ENCODE data around the gene C12orf76. TPM values are rescaled to one million over a fixed set of nuclear protein-coding genes. Genes with fewer than 3 reads are reported as not detected.
A peak's percentile ranks its signal among the peaks of the same experiment; 100 is the strongest.

Gene C12orf76
- total RNA-seq, 1 experiment from 2014 or later = 8.3 TPM

DNA sequence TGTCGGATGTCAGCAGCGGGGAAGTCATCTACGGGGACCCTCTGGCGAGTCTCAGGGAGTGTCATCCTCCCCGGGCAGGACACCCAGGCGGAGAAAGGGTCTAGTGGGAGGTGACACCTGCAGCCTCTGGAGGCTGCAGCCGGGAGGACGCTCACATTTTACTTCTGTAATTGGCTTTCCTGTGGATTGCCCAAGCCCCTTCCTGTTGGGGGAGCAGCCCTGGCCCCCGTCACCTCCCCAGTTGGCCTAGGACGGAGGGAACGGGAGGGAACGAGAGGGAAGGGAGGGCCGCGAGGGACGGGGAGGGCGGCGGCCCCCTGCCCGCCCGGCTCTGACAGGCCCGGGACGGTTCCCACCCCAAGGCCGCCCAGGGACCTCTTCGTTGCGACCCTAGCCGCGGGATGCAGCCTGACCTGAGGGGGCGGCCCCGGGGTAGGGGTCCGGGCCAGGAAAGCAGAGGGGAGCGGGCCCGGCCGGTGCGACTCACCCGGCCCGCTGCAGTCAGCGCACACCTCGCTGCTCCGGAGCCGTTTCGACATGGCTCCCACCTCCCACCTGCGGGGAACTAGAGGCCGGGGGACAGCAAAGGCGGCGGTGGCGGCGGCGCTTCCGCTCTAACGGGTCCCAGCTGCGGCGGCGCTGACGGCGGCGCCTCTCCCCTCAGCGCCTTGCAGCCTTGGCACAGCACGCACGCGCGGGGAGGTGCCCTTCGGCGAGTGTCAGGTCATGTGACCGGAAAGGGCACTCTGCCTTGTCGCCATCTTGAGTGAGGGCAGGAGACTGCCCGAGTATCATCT lies 52.4 kb downstream of the C12orf76 start, which contains the start of gene GIT2:
GIT2 (minus strand) TSS at position 683 of the 797 bp plus-strand sequence; CDS start at position 539, 144 bp downstream.
- peak; percentile 87 for DNase-seq (ENCODE audit: low spot score)

DNA sequence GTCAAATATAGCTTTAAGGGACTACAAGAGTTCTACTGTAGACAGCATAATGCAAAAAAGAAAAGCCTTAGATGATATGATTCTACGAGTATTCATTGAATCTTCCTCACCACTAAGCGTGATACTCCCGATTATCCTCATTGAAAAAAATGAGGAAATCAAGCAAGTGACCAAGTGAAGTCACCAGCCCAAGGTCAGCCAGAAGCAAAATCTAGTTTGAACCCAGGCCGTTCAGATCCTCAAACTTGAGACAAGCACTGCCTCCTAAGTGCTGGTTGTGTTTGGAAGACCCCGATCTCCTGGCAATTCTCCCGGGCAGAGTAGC lies 53.0 kb downstream of the C12orf76 start:
- peak; percentile 23 for DNase-seq (ENCODE audit: low spot score)

DNA sequence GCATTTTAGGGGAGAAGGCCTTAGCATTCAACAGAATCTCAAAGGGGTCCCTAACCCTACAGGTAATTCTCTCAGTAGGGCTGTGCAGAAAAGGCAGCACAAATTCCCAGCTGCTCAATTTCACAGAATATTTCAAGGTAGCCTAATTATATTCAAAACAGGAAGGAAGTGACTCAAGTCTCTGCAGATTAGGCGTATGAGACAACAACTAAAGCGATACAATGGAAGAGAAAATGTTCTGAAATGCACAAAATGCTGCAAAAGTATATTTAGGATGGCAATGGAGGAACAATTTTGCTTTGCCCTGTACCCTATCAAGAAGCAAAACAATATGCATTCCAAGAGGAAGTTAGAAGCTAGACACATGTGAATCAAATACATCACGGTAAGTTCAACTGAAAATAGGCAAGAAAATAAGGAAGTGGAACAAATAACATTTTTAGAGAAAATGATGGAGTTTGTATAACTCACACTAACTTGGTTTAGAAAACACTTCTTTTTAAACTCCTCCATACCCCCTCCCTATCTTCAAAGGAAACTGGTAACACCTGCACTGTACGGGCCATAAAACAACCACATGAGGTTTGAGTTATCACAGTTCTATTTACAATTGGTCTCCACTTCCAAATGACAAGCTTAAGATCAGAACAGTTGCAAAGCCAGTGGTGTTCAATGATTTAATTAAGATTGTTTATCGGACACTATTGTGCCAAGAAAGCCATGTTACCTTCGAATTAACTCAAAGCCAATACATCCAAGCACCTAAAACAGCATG lies 53.7 kb downstream of the C12orf76 start:
- peak; percentile 19 for DNase-seq (ENCODE audit: low spot score)

DNA sequence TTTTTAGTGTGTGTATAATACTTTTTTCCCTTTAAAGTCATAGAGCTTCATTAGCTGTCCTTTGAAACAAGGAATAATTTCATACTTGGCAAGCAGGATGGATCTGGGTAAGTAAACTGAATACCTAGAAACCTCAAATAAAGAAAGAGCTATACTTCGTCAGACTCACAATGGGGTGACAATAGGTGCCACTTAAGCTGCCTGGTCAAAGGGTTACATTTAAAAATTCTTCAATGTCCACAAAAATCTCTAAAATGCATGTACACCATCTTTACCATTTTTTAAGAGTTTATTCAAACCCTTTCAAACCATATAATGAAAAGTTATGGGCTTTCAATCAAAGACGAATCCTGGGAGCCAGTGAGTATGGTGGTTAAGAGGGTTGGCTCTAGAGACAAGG lies 55.2 kb downstream of the C12orf76 start:
- no peak for DNase-seq (ENCODE audit: low spot score)

DNA sequence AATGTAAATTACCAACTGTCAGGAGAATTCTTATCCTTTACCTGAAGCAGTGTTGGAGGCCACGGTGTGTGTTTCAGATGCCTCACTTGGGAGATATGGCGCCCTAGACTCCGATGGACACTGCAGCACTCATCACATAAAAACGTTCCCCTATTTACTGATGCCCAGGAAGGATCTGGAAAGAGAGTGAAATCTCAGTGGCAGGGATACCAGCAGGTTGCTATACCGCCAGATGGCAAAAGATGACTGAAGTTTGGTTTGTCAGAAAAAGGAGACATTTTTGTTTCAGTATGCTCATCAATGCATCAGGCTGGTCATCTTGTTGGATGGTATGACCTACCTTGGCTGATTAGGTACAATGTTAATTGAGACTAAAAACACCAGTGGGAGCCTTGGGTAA lies 56.7 kb downstream of the C12orf76 start:
- DNase-seq (ENCODE audit: low spot score) = no peak

Small RNA genes lying within 50 kb of the gene (small RNA-seq; reads per million reads assigned to genes)
- gene AC007546.2 = not detected

Other genes starting within 250 kb of the C12orf76 start
- gene TRPV4, start 215.1 kb downstream of the C12orf76 start, total RNA-seq (2014; rRNA removed; shearing (Covaris generic)) = 0.05 TPM in 1 of 2 replicates, not detected in the other
- gene GLTP, start 168.0 kb downstream of the C12orf76 start, total RNA-seq (2014; rRNA removed; shearing (Covaris generic)) = 23.7 and 25.7 TPM in 2 replicates
- gene TCHP, start 148.2 kb downstream of the C12orf76 start, total RNA-seq (2014; rRNA removed; shearing (Covaris generic)) = 8.8 and 16.7 TPM in 2 replicates
- gene GIT2, start 52.2 kb downstream of the C12orf76 start, total RNA-seq (2014; rRNA removed; shearing (Covaris generic)) = 9.8 and 15.3 TPM in 2 replicates
- gene ANKRD13A, start 49.1 kb downstream of the C12orf76 start, total RNA-seq (2014; rRNA removed; shearing (Covaris generic)) = 21.5 and 30.5 TPM in 2 replicates
- 5.5 and 5.8 TPM in 2 replicates for gene IFT81, start 75.8 kb upstream of the C12orf76 start, total RNA-seq (2014; rRNA removed; shearing (Covaris generic))
- gene ATP2A2, start 232.7 kb upstream of the C12orf76 start, total RNA-seq (2014; rRNA removed; shearing (Covaris generic)) = 113 and 123 TPM in 2 replicates